HT1080 (cell line): ENCODE data around the gene ARMC2. TPM values are rescaled to one million over a fixed set of nuclear protein-coding genes. Genes with fewer than 3 reads are reported as not detected.
"Not testable (repeated sequence)": the region's sequence is repeated elsewhere in the genome, so short reads cannot be mapped to it uniquely, and the experiment has no call there.

Source experiments
- DNase-seq: peaks from one replicate; pipeline ENCODE4 v3.0.0-alpha.2; 2015; ENCODE audit warnings: low read depth
- total RNA-seq: library from RNA; depleted of rRNA; stranded (reverse); fragments of >200 nt; shearing (Covaris generic); gene quantifications from 2 replicates; pipeline ENCODE4 v1.2.3, GENCODE V29; 2014

ARMC2 gene
- total RNA-seq, 1 experiment from 2014 or later, result 1.3 TPM

- no peak for DNase-seq
Measured at GRCh38 chr6:108916026-108916686, 67.9 kb downstream of the ARMC2 start.

DNA sequence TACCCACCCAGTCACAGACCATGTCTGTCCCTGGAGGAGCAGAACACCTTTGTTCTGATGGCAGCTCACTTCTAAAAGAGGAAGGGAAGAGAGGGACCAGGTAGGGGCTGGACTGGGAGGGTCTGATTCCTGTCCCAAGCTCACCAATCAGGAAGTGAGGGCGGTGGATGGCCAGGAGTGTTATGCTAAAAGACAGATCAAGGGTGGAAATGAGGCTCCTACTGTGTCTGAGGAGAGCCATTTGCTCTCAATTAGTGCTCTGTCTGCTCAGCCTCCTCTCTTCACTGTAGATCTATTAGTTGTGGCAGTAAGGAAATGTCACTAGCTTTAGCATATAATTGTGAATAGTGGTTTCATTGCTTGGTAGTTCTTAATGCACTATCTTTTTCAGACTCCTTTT lies 72.5 kb downstream of the ARMC2 start:
- DNase-seq, result no peak

DNA sequence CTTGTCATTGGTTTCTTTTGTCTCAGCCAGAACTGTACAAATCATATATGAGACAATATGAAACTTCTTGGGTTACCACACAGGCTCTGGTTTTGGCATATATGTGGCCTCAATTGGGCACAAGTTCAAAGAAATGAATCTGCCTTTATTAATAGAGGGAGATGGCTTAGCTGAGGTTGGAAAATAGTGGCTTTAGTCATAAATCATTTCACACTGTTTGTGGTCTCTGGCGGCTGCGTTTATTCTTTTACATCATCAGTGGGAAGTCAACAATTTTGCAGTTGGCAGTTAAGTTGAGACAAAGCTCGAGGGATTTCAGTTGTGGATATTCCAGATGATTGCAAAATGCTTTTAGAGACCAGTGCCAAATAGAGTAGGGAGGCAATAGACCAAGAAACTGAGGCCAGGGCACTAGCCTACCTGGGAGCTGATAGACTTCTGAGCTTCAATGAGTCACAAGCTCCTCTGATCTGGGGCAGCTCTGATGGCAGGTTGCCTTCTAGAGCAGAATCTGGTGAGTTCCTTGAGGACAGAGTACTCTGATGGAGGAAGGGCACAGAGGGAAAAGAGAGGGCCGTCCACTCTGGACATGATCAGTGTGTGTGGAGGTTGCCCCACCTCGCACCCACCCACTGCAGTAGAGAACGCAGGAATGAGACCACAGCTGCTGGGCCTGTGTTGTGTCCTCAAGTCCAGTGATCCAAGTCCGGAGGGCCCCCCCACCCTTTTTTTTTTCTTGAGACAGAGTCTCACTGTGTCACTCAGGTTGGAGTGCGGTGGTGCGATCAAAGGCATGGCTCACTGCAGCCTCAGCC lies 73.5 kb downstream of the ARMC2 start:
- no peak for DNase-seq

GRCh38 chr6:108922499-108922898 lies 74.3 kb downstream of the ARMC2 start:
- DNase-seq, result no peak

GRCh38 chr6:108927927-108928326 lies 79.7 kb downstream of the ARMC2 start:
- DNase-seq, result peak; percentile 13

DNA sequence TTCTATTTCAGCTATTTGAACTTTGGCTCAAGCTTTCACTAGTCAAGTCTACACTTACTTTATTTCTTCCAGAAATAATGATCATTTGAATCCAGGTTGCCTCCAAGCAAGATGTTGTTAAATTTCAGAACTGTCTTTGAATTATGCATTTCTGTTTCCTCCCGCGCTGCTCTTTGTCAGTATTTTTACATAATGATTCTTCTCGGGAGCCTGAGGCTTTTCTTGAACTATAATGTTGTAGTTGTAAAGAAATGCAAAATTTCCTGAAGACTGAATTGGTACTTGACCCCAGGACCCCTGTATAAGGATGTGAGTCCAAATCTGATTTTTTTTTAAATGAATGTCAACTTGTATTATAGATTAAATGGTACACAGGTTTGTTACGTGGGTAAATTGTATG lies 80.4 kb downstream of the ARMC2 start:
- no peak for DNase-seq

GRCh38 chr6:108931090-108931489 lies 82.9 kb downstream of the ARMC2 start:
- DNase-seq, result not testable (repeated sequence)

GRCh38 chr6:108937170-108937569 lies 88.9 kb downstream of the ARMC2 start:
- no peak for DNase-seq

DNA sequence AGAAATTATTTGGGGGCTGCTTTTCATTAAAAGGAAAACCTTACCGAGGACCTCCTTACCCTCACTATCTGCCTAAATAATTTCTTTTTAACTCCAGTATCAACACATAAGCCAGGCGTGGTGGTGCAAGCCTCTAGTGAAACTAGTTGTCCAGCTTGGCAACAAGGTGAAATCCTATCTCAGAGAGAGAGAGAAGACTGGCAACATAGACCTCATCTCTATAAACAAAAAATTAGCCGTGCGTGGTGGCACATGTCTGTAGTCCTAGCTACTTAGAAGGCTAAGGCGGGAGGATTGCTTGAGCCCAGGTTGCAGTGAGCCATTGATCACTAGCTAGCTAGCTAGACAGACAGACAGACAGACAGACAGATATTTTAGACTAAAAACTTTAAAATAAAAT lies 92.5 kb downstream of the ARMC2 start:
- DNase-seq, result no peak

DNA sequence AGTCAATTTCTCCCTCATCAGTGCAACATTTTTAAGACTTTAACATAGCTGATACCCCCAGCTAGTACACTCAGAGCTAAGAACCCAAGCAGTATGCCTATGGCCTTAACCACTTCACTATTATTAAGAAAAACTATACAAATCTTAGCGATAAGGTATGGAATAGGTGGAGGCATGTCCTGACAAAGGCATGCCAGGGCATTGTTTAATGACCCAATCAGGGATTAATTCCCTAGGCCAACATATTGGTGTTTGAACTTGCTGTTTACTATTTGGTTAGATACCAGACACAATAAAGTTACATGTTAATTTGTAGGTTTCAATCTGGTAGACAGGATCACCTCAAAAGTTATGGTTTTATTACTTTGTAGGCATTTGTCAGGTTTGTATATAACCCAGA lies 93.1 kb downstream of the ARMC2 start:
- no peak for DNase-seq

DNA sequence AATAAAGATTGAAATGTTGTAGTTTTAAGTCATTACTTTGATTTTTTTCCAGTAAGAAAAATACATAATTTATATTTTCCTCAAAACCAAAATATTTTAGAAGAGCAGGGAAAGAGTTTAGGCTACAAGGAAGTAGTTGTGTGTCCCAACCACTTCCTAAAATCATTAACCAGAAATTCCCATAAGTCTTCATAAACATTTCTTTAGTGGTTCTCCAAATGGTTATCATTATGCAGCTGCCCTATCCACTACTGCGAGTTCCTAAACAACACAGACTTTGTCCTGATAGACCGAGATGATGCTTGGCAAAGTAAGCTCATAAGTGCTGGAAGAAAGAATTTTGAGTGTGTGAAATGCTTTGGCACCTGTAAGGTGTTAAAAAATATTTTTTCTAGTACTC lies 93.6 kb downstream of the ARMC2 start:
- DNase-seq, result no peak

- DNase-seq, result no peak
Measured at GRCh38 chr6:108942556-108943492, 94.6 kb downstream of the ARMC2 start.

DNA sequence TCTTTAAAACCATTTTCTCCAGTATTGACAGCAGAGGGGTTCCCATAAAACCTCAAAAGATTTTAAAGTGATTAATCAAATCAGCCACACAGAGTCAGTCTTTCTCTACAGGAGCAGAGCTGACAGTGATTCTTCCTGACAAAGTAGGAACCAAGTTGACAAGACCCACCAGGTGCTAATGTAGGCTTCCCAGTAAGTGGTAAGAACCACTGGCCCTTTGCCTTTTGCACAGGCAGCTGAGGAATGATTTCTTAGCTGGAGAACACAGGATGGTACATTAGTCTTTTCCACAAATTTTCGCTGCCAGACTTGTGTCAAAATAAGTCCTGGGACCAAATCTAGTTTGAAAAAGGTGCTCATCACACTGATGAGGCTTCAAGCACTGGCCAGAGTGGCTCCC lies 95.8 kb downstream of the ARMC2 start:
- DNase-seq, result no peak

DNA sequence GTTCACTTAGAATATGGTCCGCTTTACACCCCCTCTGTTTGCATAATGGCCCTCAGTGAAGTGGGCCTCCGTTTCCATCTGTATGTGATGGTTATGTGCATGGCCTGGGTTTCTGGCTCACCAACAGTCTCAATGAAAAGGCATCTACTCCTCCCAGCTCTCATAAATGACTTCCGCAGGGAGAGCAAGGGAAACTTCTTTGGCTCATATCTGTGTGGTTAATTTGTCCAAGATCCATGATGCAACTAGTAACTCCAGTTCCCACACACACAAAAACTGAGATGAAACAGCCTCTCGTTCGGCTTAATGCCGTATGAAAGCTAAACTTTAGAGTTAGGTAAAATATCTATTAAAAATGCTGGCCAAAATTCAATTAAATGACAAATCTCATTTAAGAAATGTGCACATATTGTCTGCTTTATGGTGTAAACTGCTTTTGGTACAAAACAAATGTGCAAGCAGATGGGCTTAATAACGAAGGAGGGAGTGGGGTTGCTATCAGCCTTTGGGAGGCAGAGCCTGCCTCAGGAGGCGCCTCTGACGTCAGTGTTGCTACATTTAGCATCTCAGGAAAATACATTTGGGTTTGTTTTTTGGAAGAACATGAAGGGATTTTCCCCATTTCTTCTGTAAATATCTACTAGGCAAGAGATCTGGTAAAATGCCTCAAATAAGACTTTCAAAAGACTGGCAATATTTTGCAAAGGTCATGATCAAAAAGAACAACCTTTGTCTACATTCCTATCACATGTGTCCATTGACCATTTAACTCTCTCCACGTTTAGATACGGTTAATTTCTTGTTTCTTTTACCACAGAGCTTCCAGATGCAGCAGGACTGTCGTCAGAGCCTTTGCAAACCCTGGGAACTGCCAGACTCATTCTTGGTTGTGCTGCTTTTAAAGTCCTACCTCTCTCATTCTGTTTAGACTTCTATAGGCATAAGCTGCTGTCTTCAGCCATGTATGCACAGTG lies 96.8 kb downstream of the ARMC2 start:
- DNase-seq, result peak; percentile 7

- no peak for DNase-seq
Measured at GRCh38 chr6:108945681-108946159, 97.5 kb downstream of the ARMC2 start.

DNA sequence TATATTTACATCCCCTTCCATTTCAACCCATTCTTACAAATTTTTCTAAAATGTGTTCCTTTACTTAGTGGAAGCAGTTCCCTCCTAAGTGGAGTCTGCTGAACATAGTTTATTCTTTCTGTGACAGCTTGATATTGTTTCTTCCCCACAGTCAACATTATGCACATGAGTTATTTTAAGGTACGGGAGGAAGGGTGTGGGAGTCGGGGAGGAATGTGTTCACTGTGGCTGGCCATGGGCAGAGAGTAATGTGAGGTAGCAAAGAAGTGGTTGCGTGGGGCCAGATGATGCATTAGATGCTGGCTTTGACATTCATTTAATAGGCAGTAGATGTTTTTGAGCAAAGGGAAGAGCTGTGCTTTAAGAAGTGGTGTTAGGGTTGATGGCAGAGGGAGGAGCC lies 98.5 kb downstream of the ARMC2 start:
- DNase-seq, result no peak

DNA sequence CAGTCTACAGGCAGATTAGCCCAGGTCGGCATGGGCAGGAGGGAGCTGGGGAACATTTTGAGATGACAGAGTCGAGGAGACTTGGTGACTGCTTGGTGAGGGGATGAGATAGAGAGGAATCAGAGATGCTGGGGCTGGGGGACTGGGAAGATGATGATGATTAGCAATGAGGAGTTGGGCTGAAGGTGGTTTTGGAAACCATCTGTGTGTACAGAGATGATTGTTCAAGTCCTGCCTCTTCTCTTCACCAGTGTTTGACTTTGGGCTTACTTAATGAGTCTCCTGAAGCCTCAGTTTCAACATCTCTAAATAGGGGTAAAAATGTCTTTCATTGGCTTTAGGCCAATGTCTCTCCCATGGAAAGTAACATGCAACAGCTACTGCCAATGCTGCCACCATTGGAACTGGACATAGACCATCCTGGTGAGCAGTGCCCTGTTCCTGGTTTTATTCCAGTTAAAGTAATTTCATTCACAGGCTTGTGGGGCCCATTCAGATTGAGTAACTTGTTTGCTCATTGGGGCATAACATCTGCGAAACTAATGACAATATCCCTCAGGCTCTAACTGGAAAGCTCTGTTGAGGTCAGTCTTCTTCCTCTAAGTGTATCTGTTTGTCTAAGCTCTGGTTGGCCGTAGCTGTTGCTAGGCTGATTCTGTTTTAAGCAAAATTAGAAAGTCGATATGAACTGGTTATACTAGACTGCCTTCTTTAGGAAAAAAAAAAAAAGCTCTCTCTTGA lies 99.1 kb downstream of the ARMC2 start:
- DNase-seq, result no peak

GRCh38 chr6:108948181-108948661 lies 100.0 kb downstream of the ARMC2 start:
- DNase-seq, result no peak

- DNase-seq, result no peak
Measured at GRCh38 chr6:108951351-108951953, 103.2 kb downstream of the ARMC2 start.
